ENCODE results near the gene CCDC194.

GRCh38 chr19:17419154-17419620 lies 25.2 kb upstream of the CCDC194 start:
- TF ChIP-seq, protein P1, sequence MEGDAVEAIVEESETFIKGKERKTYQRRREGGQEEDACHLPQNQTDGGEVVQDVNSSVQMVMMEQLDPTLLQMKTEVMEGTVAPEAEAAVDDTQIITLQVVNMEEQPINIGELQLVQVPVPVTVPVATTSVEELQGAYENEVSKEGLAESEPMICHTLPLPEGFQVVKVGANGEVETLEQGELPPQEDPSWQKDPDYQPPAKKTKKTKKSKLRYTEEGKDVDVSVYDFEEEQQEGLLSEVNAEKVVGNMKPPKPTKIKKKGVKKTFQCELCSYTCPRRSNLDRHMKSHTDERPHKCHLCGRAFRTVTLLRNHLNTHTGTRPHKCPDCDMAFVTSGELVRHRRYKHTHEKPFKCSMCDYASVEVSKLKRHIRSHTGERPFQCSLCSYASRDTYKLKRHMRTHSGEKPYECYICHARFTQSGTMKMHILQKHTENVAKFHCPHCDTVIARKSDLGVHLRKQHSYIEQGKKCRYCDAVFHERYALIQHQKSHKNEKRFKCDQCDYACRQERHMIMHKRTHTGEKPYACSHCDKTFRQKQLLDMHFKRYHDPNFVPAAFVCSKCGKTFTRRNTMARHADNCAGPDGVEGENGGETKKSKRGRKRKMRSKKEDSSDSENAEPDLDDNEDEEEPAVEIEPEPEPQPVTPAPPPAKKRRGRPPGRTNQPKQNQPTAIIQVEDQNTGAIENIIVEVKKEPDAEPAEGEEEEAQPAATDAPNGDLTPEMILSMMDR (conservative IDR thresholded peaks at IDR 0.05 in 1 of 2, IDR thresholded peaks at IDR 0.05 in 1 of 2; ENCODE audit: extremely low read depth in 1 of 2, insufficient read depth in 1 of 2, low read depth in 1 of 2, low read length in 2 of 2): no peak
- no peak for TF ChIP-seq EZH2 (IDR thresholded peaks at IDR 0.05; ENCODE audit: borderline replicate concordance, low read length)
